Stimulated activated CD8-positive, alpha-beta memory T cell treated with anti-CD3 and anti-CD28 coated beads, Interleukin-15, amount 100 ng/mL, for 24 hours (primary cell): ENCODE results near the gene KLHL18.
"Not testable (repeated sequence)": the region's sequence is repeated elsewhere in the genome, so short reads cannot be mapped to it uniquely, and the experiment has no call there.

Experiments used
- DNase-seq: peaks from one replicate; pipeline ENCODE4 v3.0.0-alpha.2; 2020; ENCODE audit warnings: low read depth

KLHL18 gene

DNA sequence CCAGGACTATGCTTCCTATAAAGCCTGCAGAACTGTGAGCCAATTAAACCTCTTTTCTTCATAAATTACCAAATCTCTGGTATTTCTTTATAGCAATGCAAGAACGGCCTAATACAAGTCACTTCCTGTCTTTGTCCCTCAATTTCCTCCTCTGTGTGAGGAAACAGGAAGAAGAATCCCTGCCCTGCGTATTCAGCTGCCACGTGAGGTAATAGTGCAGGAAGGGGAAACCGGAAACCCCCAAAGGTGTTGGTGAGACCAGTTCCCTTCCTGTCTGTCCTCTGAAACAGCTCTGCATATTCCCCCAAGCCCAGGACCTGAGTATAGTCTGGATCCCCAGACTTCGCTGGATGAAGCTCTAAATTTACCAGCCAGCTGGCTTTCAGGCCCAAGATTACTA lies 80.0 kb downstream of the KLHL18 start:
- no peak for DNase-seq

DNA sequence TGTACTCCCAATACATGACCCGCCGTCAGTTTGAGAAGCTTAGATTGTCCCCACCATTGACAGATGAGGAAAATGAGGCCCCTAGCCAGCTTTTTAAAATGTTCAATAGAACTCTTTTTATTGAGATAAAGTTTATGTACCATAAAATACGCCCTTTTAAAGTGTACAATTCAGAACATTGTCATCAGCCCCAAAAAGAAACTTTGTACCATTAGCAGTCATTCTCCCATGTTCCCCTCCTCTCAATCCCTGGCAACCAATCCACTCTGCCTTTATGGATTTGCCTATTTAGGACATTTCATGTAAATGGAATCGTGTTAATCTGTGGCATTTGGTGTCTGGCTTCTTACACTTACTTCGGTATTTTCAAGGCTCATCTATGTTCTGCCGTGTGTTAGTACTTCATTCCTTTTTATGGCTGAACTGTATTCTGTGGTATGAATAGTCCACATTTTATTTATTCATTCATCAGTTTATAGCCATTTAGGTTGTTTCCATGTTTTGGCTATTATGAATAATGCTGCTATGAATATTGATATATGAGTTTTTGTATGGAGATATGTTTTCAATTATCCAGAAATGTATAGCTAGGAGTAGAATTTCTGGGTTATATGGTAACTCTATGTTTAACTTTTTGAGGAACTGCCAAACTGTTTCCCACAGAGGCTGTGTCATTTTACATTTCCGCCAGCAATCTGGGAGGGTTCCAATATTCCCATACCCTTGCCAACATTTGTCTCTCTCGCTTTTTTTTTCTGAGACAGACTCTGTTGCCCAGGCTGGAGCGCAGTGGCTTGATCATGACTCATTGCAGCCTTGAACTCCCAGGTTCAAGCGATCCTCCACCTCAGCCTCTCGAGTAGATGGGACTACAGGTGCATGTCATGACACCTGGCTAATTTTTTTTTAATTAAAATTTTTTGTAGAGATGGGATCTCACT lies 82.7 kb downstream of the KLHL18 start:
- DNase-seq, result no peak

GRCh38 chr3:47366833-47367232 lies 84.1 kb downstream of the KLHL18 start:
- no peak for DNase-seq

DNA sequence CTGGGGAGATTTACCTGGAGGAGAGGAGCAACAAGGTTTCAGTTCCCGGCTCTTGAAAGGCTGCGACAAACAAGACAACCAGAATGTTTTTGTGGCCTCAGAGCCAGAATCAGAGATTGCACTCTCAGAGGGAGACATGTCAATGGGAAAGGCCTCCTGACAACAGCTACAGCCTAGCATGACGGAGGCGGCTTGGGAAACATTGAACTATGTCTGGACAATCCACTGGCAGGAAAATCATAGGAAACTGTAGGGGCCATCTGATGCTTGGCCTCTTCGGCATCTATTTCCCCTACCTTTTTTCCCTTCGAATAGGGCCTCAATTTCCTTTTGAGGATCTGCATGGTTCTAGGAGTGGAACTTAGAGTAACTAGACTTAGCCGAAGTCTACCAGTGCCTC lies 84.9 kb downstream of the KLHL18 start:
- no peak for DNase-seq

DNA sequence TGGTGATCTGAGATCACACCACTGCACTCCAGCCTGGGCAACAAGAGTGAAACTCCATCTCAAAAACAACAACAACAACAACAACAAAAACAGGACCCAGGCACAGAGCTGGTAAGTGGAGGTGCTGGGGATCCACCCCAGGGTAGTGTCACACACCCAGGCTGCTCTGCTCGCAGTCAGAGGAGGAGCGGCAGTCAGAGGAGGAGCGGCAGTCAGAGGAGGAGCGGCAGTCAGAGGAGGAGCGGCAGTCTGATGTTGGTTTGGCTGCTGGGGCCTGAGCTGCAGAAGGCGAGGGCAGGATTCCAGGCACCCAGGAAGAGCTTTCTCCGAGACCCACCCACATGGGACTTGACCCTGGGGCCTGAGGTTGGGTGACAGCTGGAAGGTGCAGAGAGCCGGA lies 87.3 kb downstream of the KLHL18 start:
- not testable (repeated sequence) for DNase-seq

- no peak for DNase-seq
These were observed 88.3 kb downstream of the KLHL18 start for GRCh38 chr3:47370887-47371697.

- no peak for DNase-seq
These were observed 91.8 kb downstream of the KLHL18 start for GRCh38 chr3:47374587-47374986.

DNA sequence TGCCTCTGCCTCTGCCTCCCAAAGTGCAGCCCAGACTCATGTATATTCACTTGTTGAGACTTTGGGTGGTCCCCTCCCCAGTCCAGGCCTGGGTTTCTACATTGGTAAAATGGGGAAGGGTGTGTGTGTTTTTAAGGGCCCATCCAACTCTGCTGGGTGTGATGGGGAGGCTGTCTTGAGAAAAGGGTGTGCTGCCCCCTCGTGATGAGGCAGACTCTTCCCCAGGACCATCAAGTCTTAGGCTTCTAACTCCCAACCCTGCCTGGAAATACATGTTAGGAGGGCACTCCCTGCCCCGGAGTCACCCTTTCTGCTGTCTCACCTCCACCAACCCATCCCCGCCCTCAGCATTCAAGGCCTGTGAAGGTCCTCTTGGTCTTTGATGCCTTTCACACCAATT lies 93.6 kb downstream of the KLHL18 start:
- no peak for DNase-seq

DNA sequence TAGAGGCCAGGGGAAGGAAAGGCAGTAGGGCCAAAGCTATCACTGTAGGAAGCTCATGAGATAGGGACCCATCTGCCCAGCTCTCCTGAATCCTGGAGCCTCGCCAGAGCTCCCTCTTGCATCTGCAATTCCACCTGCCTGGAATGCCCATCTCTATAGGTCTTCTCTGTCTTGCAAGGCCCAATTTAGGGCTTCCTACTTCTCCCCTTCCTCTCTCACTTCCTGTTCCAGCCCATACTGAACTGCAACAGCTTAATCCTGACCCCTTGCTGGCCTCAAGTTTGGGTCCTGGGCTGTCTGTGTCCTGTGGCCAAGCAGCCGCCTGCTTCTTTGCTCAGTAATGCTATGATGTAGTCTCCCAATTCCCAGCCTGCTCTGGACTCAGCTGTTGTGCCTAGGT lies 94.4 kb downstream of the KLHL18 start:
- DNase-seq, result no peak

DNA sequence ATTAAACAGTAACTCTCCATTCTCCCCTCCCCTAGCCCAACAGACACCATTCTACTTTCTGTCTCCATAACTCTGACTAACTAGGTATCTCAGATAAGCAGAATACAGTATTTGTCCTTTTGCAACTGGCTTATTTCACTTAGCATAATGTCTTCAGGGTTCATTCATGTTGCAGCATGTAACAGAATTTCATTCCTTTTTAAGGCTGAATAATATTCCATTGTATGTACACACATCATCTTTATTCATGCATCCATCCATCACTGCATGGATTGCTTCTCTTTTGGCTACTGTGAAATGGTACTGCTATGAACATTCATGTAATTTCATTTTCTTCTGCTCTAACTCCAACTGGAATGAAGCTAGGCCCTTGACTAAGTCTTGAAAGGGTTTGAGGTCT lies 96.1 kb downstream of the KLHL18 start:
- no peak for DNase-seq

- no peak for DNase-seq
These were observed 96.7 kb downstream of the KLHL18 start for GRCh38 chr3:47379411-47379899.

DNA sequence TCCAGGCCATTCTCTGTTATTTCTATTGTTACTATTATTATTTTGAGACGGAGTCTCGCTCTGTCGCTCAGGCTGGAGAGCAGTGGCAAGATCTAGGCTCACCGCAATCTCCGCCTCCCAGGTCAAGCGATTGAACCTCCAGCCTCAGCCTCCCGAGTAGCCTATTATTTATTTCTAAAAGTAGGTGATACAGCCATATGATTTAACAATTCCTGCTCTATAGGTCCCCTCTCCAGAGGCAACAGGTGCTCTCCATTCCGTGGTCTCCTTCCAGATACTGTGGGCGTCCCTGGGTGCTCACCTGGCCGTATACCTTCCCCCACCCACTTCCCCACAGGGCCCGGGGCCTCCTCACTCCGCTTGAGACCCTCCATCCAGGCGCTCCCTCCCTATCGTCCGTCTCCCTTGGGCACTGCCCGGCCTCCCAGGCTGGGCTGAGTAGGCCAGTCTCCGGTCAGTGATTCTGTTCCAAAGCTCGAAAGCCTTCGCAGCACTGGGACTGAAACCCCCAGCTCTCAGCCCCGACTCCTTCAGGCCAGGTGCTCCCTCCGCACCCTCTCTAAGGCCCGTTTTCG lies 97.4 kb downstream of the KLHL18 start:
- DNase-seq, result no peak

DNA sequence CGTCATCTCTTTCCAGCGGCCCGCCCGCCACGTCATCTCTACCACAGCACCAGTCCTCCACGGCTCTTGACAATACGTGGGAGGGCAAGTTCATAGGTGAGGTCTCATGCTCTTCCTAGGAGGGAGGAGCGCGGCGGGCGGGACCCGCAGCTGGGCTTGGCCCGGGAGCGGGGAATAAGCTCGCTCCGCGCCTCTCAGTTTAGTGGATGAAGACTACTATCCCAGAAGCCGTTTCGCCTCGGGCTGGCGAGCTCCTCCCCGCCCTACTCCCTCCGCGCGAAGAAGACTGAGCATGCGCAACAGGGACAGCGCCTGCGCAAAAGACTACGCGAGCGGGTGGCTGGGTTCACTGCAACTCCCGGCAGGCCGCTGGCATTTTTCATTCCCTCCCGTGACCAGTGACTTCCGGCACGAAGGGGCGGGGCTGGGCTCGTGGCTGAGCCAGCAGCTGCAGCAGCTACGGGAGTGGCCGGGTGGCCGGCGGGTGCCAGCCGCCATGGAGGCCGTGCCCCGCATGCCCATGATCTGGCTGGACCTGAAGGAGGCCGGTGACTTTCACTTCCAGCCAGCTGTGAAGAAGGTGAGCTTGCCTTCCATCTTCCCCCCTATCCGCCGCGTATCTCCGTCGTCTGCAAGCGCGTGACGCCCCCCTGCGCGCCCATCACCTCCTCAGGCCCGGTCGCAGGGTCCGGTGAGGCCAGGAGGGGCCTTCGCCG lies 98.0 kb downstream of the KLHL18 start, which contains the start of gene PTPN23:
PTPN23 (plus strand) TSS at position 421 of the 716 bp plus-strand sequence; CDS start at position 497, 76 bp downstream.
- peak; percentile 96 for DNase-seq

- peak; percentile 59 for DNase-seq
These were observed 98.8 kb downstream of the KLHL18 start for GRCh38 chr3:47381317-47382157.

- no peak for DNase-seq
These were observed 101.7 kb downstream of the KLHL18 start for GRCh38 chr3:47384425-47384824.

DNA sequence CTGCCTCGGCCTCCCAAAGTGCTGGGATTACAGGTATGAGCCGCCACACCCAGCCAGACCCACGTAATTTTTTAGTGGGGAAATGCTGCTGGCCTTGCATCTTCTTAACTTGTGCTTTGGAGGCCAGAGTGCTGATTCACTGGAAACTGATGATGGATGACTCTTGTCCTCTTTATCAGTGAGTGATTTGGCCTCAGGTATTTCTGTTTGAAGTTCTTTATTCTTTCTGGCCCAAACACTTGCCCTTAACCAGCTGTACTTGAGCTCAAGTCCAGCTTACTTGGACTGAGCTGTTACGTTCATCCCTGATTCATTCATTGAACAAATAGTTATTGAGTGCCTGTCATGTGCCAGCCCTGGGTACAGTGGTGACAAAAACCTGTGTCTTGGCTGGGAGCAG lies 102.3 kb downstream of the KLHL18 start:
- DNase-seq, result no peak

DNA sequence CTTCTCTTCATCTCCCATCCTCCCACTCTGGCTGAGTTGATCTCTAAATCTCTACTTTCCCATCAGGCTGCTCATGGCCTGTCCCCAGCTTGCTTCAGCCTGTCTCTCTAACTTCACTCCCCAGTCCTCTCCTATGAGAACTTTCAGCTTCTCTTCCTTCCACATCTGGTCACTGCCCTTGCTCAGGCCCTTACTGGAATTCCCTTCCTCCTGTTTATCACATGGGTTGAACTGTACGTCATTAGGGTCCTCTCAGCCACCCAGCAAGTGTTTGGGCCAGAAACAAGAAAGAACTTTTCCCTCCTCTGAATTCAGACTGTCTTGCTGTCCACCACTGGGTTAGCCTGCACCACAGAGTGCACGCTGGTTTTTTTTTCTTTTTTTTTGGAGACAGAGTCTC lies 103.1 kb downstream of the KLHL18 start:
- DNase-seq, result no peak

DNA sequence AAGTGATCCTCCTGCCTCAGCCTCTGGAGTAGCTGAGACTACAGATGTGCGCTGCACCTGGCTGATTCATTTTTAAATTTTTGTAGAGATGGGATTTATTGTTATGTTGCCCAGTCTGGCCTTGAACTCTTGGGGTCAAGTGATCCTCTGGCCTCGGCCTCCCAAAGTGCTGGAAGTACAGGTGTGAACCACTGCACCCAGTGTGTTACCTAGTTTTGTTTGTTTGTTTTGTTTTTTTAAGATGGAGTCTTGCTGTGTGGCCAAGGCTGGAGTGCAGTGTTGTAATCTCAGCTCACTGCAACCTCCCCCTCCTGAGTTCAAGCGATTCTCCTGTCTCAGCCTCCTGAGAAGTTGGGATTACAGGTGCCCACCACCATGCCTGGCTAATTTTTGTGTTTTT lies 110.2 kb downstream of the KLHL18 start:
- DNase-seq, result no peak

GRCh38 chr3:47394140-47394870 lies 111.6 kb downstream of the KLHL18 start:
- DNase-seq, result no peak

GRCh38 chr3:47394881-47395280 lies 112.1 kb downstream of the KLHL18 start:
- no peak for DNase-seq
